ENCODE data around the gene GGA1. TPM values are rescaled to one million over a fixed set of nuclear protein-coding genes. Genes with fewer than 3 reads are reported as not detected.

GGA1 gene
- total RNA-seq, 2 donors from 2014 or later: 59.9 to 61.2 TPM

GRCh38 chr22:37675930-37676735, 67.5 kb downstream of the GGA1 start:
- Histone ChIP-seq H3K9me3 (no peaks in the 10 kb centered on the region), H3K36me3 (peaks cover 17% of the 10 kb centered on the region), H3K4me1 (ENCODE audit: control insufficient read depth in 1 of 2, low read depth in 2 of 2) (peaks cover 18 to 23% of the 10 kb centered on the region in 2 donors), H3K27me3 (replicated peaks; ENCODE audit: insufficient read depth) (no peaks in the 10 kb centered on the region), H3K4me3 (peak overlapping the region; percentile 89), H3K27ac (peak overlapping the region; percentile 89)
- DNase-seq (ENCODE audit: low spot score): no peak
- ATAC-seq (ENCODE audit: insufficient number of reproducible peaks, low FRiP score, low read depth): no peak
- TF ChIP-seq CTCF (IDR thresholded peaks at IDR 0.05): no peak

- peaks cover 17% of the 10 kb centered on the region for H3K36me3 ChIP-seq
- ATAC-seq (ENCODE audit: insufficient number of reproducible peaks, low FRiP score, low read depth) (peak; percentile 40), DNase-seq (ENCODE audit: low spot score) (peak; percentile 87)
- no peaks in the 10 kb centered on the region for H3K9me3 ChIP-seq
- peak overlapping the region; percentile 89 for H3K4me3 ChIP-seq
- H3K27ac ChIP-seq: peak overlapping the region; percentile 89
- no peaks in the 10 kb centered on the region for H3K27me3 ChIP-seq (replicated peaks; ENCODE audit: insufficient read depth)
- H3K4me1 ChIP-seq (ENCODE audit: control insufficient read depth in 1 of 2, low read depth in 2 of 2): peaks cover 18 to 23% of the 10 kb centered on the region in 2 donors
- no peak for TF ChIP-seq CTCF (IDR thresholded peaks at IDR 0.05)
Measured at GRCh38 chr22:37676736-37677492, 68.3 kb downstream of the GGA1 start.

GRCh38 chr22:37677493-37677974, 68.9 kb downstream of the GGA1 start:
- Histone ChIP-seq H3K27ac (peak overlapping the region; percentile 89), H3K4me1 (ENCODE audit: control insufficient read depth in 1 of 2, low read depth in 2 of 2) (peaks cover 18 to 23% of the 10 kb centered on the region in 2 donors)
- no peak for ATAC-seq (ENCODE audit: insufficient number of reproducible peaks, low FRiP score, low read depth)

GRCh38 chr22:37678372-37678771, 69.7 kb downstream of the GGA1 start:
- peak overlapping the region; percentile 89 for H3K4me3 ChIP-seq
- H3K4me1 ChIP-seq (ENCODE audit: control insufficient read depth in 1 of 2, low read depth in 2 of 2): peaks cover 18 to 23% of the 10 kb centered on the region in 2 donors
- no peak for DNase-seq (ENCODE audit: low spot score)

More at GRCh38 chr22:37677493-37677974, 68.9 kb downstream of the GGA1 start:
- no peak for DNase-seq (ENCODE audit: low spot score)
- Histone ChIP-seq H3K36me3 (peaks cover 17% of the 10 kb centered on the region), H3K4me3 (peak overlapping the region; percentile 89), H3K27me3 (replicated peaks; ENCODE audit: insufficient read depth) (no peaks in the 10 kb centered on the region), H3K9me3 (no peaks in the 10 kb centered on the region)
- no peak for TF ChIP-seq CTCF (IDR thresholded peaks at IDR 0.05)

More at GRCh38 chr22:37678372-37678771, 69.7 kb downstream of the GGA1 start:
- Histone ChIP-seq H3K27ac (peak overlapping the region; percentile 19 to 89), H3K27me3 (replicated peaks; ENCODE audit: insufficient read depth) (no peaks in the 10 kb centered on the region), H3K9me3 (no peaks in the 10 kb centered on the region), H3K36me3 (peaks cover 17% of the 10 kb centered on the region)
- no peak for TF ChIP-seq CTCF (IDR thresholded peaks at IDR 0.05)
- ATAC-seq (ENCODE audit: insufficient number of reproducible peaks, low FRiP score, low read depth): no peak
